SU-DHL-6 (cell line): ENCODE results near the gene NUP62.

Source experiments
- H2AFZ ChIP-seq: fragments of 200-600 bp; sonication (generic); 2 replicates; pipeline ENCODE4 v1.6.1; 2014; ENCODE audit warnings: low read depth, mild to moderate bottlenecking, moderate library complexity, mixed read lengths, antibody characterized with exemption, low read length; ENCODE audit not compliant: severe bottlenecking
- H3F3A ChIP-seq: fragments of 200-600 bp; shearing (Covaris generic); 2 replicates; pipeline ENCODE4 v1.6.0; 2016; ENCODE audit warnings: antibody characterized with exemption, mild to moderate bottlenecking; ENCODE audit not compliant: insufficient read depth
- H3K27ac ChIP-seq: fragments of 200-600 bp; sonication (generic); 2 replicates; pipeline ENCODE4 v1.5.1; 2016; ENCODE audit warnings: low read depth, mild to moderate bottlenecking, low read length, moderate library complexity, mixed read lengths
- H3K27me3 ChIP-seq: fragments of 200-600 bp; sonication (generic), shearing (Covaris generic); 2 replicates; pipeline ENCODE4 v1.6.0; 2014; ENCODE audit warnings: mild to moderate bottlenecking, low read length
- H3K36me3 ChIP-seq: fragments of 200-600 bp; sonication (generic); 2 replicates; pipeline ENCODE4 v1.6.1; 2014; ENCODE audit warnings: mild to moderate bottlenecking, low read length, mixed read lengths
- H3K4me2 ChIP-seq: fragments of 300-600, 200-600 bp; shearing (Covaris generic), sonication (generic); 2 replicates; pipeline ENCODE4 v1.6.0; 2014; ENCODE audit warnings: low read length, low read depth, mild to moderate bottlenecking; ENCODE audit not compliant: poor library complexity, severe bottlenecking
- H3K4me3 ChIP-seq: fragments of 200-600 bp; sonication (generic); 2 replicates; pipeline ENCODE4 v1.5.1; 2014; ENCODE audit warnings: antibody characterized with exemption, low read length, mild to moderate bottlenecking, mixed read lengths; ENCODE audit not compliant: insufficient read depth, poor library complexity, severe bottlenecking
- H3K79me2 ChIP-seq: fragments of 200-600 bp; sonication (generic); 2 replicates; pipeline ENCODE4 v1.6.1; 2014; ENCODE audit warnings: mild to moderate bottlenecking, low read length, moderate library complexity; ENCODE audit not compliant: insufficient read depth
- H3K9ac ChIP-seq: fragments of 200-600 bp; sonication (generic); 2 replicates; pipeline ENCODE4 v1.7.0; 2014; ENCODE audit warnings: mild to moderate bottlenecking, low read length
- H3K9me2 ChIP-seq: fragments of 200-600 bp; sonication (generic); replicated peaks from 2 replicates; pipeline ENCODE4 v1.6.1; 2014; ENCODE audit warnings: low read length; ENCODE audit not compliant: insufficient read depth
- H3K9me3 ChIP-seq: fragments of 200-600 bp; sonication (generic); 2 replicates; pipeline ENCODE4 v1.6.1; 2014; ENCODE audit warnings: low read length, mixed read lengths; ENCODE audit not compliant: insufficient read depth
- H4K20me1 ChIP-seq: fragments of 200-600 bp; sonication (generic); 2 replicates; pipeline ENCODE4 v1.6.1; 2014; ENCODE audit warnings: low read depth, mild to moderate bottlenecking, antibody characterized with exemption, low read length, moderate library complexity, mixed read lengths
- EZH2phosphoT487 ChIP-seq: fragments of 200-600 bp; sonication (generic), shearing (Covaris generic); conservative IDR thresholded peaks from 2 replicates; pipeline ENCODE4 v1.6.1; 2018; ENCODE audit warnings: mild to moderate bottlenecking, antibody characterized with exemption, low read length, moderate library complexity, mixed read lengths
- TF ChIP-seq, protein P1 (sequence below): fragments of 200-600 bp; sonication (generic); IDR thresholded peaks from one replicate; pipeline ENCODE4 v1.5.1; 2017; ENCODE audit warnings: antibody characterized with exemption, mild to moderate bottlenecking, low read length, moderate library complexity; ENCODE audit not compliant: insufficient read depth, poor library complexity, severe bottlenecking

NUP62 gene

DNA sequence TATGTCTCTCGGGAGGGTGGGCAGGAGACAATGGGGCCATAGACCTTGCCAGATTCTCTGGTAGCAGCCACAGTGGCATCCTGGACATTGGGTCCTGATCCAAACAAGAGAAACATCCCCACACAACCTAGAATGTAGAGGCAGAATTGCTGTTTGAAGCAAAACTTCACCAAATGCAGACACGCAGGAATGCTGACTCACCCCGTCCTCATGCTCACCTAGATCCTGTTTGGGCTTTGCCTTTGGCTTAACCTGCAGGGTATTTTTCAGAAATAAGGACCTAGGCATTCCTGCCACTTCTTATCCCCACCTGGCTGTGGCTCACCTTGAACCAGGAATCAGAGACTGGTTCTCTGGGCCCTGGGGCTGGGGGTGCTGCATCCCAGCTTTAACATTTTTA lies 44.5 kb downstream of the NUP62 start:
- Histone ChIP-seq H3K4me3 (no peak overlapping the region), H3K9ac (no peak overlapping the region), H4K20me1 (no peaks in the 10 kb centered on the region), H3K9me2 (no peaks in the 10 kb centered on the region), H3F3A (peaks cover 7% of the 10 kb centered on the region; the same call in 1 of the 2 replicates), H3K9me3 (no peaks in the 10 kb centered on the region), H3K27me3 (no peaks in the 10 kb centered on the region), H3K79me2 (no peaks in the 10 kb centered on the region), H3K27ac (no peak overlapping the region), H3K36me3 (peaks cover 8% of the 10 kb centered on the region; the same call in 1 of the 2 replicates), H2AFZ (no peak overlapping the region), H3K4me2 (no peak overlapping the region)
- no peak for TF ChIP-seq EZH2phosphoT487
- TF ChIP-seq, protein P1, sequence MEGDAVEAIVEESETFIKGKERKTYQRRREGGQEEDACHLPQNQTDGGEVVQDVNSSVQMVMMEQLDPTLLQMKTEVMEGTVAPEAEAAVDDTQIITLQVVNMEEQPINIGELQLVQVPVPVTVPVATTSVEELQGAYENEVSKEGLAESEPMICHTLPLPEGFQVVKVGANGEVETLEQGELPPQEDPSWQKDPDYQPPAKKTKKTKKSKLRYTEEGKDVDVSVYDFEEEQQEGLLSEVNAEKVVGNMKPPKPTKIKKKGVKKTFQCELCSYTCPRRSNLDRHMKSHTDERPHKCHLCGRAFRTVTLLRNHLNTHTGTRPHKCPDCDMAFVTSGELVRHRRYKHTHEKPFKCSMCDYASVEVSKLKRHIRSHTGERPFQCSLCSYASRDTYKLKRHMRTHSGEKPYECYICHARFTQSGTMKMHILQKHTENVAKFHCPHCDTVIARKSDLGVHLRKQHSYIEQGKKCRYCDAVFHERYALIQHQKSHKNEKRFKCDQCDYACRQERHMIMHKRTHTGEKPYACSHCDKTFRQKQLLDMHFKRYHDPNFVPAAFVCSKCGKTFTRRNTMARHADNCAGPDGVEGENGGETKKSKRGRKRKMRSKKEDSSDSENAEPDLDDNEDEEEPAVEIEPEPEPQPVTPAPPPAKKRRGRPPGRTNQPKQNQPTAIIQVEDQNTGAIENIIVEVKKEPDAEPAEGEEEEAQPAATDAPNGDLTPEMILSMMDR = no peak

DNA sequence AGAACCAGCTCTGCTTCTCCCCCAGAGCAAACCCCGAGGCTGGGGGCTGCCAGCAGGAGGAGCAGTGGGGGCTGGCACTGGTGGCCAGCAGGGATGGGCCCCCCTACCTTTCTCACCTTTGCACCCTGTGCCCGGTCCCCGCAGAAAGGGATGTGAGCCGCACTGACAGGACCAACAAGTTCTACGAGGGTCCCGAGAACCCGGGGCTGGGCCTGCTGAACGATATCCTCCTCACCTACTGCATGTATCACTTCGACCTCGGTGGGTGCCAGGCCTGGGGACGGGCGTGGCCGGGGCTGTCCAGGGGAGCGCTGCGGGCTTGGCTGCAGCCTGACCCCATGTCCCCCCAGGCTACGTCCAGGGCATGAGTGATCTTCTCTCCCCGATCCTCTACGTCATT lies 45.2 kb downstream of the NUP62 start:
- H3K27me3 ChIP-seq = no peaks in the 10 kb centered on the region
- no peak overlapping the region for H3K4me3 ChIP-seq
- H3K36me3 ChIP-seq = peaks cover 8% of the 10 kb centered on the region; the same call in 1 of the 2 replicates
- H3K4me2 ChIP-seq = no peak overlapping the region
- no peaks in the 10 kb centered on the region for H3K79me2 ChIP-seq
- no peak overlapping the region for H3K9ac ChIP-seq
- peaks cover 7% of the 10 kb centered on the region; the same call in 1 of the 2 replicates for H3F3A ChIP-seq
- TF ChIP-seq EZH2phosphoT487 = no peak
- TF ChIP-seq, protein P1 = no peak
- no peaks in the 10 kb centered on the region for H3K9me3 ChIP-seq
- H4K20me1 ChIP-seq = no peaks in the 10 kb centered on the region
- H3K27ac ChIP-seq = no peak overlapping the region
- no peak overlapping the region for H2AFZ ChIP-seq
- no peaks in the 10 kb centered on the region for H3K9me2 ChIP-seq

DNA sequence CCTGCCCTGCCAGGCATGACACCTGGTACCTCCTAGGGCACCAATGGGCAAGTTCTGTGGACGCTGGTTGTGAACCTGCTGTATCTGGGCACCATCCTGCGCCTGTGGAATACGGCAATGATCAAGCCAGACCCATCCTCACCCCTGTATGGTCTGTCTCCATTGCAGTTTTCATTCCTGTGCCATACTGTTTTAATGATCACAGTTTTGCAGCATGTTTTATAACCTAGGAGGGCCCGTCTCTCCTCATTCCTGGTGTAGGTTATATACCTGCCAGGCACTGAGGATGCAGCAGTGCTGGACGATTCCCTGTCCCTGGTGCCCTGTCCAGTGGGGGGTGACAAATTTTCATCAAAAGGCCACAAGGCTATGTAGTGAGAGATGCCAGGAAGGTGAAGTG lies 46.2 kb downstream of the NUP62 start:
- no peaks in the 10 kb centered on the region for H3K9me3 ChIP-seq
- H3K4me3 ChIP-seq = no peak overlapping the region
- no peaks in the 10 kb centered on the region for H3K79me2 ChIP-seq
- TF ChIP-seq, protein P1 = no peak
- TF ChIP-seq EZH2phosphoT487 = no peak
- H3K9me2 ChIP-seq = no peaks in the 10 kb centered on the region
- no peak overlapping the region for H3K27ac ChIP-seq
- peaks cover 8% of the 10 kb centered on the region; the same call in 1 of the 2 replicates for H3K36me3 ChIP-seq
- no peak overlapping the region for H2AFZ ChIP-seq
- peaks cover 7% of the 10 kb centered on the region; the same call in 1 of the 2 replicates for H3F3A ChIP-seq
- H3K4me2 ChIP-seq = no peak overlapping the region
- no peak overlapping the region for H3K9ac ChIP-seq
- no peaks in the 10 kb centered on the region for H3K27me3 ChIP-seq
- H4K20me1 ChIP-seq = no peaks in the 10 kb centered on the region
